VCaP (cell line): ENCODE measurements around the gene FLNA.

Experiments
- H3K27ac ChIP-seq: fragments of 450-650 bp; 2 replicates; pipeline ENCODE4 v1.5.1; 2017
- TF ChIP-seq, protein P1 (sequence below): fragments of 450-650 bp; conservative IDR thresholded peaks from 2 replicates; pipeline ENCODE4 v1.5.1; 2017; ENCODE audit warnings: mild to moderate bottlenecking, moderate library complexity

Gene FLNA

DNA sequence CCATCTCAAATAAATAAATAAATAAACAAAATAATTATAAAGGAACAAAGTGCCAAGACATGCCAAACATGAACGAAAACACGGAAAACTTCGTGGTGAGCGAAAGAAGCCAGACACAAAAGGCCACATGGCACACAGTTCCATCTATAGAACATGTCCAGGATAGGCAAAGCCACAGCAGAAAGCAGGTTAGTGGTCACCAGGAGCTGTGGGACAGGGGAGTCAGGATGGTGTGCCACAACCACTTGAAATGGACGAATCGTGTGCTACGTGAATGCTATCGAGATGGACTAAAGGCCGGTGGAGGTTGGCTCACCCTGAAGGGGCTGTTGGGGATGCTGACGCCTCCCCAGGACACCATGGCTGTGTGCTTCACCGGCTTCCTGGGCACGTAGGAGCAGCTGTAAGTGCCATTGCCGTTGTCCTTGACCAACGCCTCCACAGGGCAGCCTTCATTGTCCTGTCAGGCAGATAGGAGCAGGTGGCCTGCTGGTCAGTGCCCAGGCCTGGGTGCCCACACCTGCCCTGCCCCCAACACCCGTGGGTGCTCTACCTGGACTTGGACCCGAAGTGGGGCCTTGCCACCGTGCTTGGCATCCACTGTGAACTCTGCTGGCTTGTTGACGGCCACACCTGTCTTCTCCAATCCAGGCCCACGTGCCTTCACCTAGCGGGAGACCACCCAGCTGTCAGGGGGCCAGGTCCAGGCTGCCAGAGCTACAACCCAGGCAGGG, 10.6 kb downstream of the FLNA start:
- no peak overlapping the region for H3K27ac ChIP-seq
- TF ChIP-seq, protein P1, sequence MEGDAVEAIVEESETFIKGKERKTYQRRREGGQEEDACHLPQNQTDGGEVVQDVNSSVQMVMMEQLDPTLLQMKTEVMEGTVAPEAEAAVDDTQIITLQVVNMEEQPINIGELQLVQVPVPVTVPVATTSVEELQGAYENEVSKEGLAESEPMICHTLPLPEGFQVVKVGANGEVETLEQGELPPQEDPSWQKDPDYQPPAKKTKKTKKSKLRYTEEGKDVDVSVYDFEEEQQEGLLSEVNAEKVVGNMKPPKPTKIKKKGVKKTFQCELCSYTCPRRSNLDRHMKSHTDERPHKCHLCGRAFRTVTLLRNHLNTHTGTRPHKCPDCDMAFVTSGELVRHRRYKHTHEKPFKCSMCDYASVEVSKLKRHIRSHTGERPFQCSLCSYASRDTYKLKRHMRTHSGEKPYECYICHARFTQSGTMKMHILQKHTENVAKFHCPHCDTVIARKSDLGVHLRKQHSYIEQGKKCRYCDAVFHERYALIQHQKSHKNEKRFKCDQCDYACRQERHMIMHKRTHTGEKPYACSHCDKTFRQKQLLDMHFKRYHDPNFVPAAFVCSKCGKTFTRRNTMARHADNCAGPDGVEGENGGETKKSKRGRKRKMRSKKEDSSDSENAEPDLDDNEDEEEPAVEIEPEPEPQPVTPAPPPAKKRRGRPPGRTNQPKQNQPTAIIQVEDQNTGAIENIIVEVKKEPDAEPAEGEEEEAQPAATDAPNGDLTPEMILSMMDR: no peak

DNA sequence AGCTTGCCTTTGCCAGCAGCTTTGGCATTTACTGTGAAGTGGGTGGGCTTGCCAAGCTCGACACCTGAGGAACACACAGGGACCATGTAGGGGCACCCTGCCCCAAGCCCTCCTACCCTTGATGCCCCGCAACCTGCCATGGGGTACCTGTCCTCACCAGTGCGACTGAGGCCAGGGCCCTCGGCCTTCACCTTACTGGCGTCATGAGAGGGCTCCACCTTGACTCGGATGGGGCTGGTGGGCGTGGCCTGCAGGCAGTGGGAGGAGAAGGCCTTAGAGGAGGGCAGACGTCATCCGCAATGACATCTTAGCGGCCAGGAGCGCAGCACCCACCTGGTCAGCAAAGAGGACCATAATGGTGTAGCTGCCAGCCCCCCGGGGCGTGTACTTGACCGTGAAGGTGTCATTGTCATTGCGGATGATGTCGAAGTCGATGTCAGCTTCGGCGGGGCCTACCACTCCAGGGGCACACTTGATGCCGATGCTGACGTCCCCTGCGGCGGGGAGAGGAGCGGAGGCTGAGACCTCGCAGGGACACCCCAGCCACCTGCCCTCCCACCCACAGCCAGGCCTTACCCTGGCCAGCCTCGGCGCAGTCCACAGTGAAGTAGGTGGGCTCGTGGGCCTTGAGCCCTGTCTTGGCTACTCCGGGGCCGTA, 12.2 kb downstream of the FLNA start:
- TF ChIP-seq, protein P1: no peak
- H3K27ac ChIP-seq: no peak overlapping the region

DNA sequence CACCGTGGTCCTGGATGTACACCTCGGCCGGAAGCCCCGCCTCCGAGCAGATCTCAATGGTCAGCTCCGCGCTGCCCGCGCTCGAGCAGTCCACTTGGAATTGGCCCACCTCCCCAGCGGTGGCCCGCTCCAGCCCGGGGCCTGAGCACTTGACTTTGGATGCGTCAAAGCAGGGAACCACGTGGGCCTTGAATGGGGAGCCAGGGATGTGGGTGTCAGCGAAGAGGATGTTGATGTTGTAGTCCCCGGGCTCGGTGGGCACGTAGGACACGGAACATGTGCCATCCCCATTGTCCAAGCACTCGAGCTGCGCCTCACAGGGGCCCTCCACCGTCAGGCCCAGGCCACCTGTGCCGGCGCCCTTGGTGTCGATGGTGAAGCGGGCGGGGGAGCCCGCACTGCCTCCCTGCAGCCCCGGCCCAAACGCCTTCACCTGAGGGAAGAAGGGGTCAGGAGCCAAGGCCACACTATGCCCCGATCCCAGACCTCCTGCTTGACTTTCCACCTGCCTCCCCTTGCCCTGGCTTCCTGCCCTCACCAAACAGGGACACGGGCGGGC, 14.2 kb downstream of the FLNA start:
- TF ChIP-seq, protein P1: no peak
- no peak overlapping the region for H3K27ac ChIP-seq

DNA sequence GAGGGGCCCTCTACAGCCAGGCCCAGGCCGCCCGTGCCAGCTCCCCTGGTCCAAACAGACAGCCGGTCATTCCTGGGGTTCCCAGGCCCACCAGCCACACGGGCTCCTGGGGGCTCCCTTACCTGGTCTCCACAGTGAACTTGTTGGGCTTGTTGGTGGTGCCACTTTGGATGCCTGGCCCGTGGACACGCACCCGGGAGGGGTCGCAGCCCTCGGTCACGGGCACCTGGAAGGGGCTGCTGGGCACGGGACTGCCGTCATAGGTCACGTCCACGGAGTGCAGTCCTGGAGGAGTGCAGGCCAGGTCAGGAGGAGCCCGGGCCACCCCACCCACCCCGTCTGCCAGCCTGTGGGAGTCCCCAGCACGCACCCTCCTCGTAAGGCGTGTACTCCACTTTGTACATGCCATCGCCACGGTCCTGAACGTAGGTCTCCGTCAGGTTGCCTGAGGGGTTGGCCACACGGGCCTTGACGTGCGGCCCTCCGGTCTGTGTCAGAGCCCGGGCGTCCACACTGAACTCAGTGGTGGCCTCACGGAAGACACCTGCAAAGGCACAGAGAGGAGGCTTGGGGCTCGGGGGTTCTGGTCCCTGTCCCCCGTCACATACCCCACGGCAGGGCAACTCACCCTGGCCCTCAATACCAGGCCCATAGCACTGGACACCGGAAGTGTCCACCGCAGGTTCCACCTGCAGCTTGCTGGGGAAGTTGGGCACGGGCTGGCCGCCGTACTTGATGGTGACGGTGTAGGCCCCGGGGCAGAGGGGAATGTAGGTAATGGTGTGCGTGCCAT, 14.9 kb downstream of the FLNA start:
- TF ChIP-seq, protein P1: no peak
- H3K27ac ChIP-seq: no peak overlapping the region

DNA sequence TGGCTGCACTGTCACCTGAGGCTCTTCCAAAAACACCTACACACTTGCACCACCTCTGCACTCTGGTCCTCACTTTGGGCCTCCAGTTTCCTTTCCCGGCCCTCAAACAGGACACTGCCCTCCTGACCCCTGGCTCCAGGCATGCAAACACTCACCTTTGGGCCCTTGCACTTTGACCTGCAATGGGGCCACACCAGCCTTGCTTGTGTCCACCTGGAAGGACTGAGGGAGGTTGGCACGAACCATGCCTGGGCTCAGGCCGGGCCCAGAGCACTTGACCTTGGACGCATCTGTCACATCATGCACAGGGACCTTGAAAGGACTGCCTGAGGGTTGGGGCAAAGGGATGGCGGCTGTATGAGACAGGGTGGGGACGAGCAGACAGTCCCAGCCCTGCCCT, 15.6 kb downstream of the FLNA start:
- TF ChIP-seq, protein P1: no peak
- H3K27ac ChIP-seq: no peak overlapping the region

DNA sequence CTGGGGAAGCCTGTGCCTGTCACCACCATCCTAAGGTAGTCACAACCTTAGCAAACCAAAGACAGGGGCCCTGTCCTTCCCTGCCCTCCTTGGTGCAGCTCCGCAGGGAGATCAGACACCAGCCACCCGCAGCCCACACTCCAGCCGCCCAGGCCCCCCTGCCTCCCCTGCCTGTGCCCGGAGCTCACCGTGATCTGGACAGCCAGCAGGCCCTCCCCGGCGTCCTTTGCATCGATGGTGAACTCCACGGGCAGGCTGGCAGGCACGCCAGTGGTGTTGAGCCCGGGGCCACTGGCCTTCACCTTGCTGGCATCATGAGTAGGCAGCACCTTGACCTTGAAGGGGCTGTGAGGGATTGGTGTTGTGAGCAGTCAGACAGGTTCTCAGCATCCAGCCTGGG, 16.4 kb downstream of the FLNA start:
- TF ChIP-seq, protein P1: no peak
- no peak overlapping the region for H3K27ac ChIP-seq

DNA sequence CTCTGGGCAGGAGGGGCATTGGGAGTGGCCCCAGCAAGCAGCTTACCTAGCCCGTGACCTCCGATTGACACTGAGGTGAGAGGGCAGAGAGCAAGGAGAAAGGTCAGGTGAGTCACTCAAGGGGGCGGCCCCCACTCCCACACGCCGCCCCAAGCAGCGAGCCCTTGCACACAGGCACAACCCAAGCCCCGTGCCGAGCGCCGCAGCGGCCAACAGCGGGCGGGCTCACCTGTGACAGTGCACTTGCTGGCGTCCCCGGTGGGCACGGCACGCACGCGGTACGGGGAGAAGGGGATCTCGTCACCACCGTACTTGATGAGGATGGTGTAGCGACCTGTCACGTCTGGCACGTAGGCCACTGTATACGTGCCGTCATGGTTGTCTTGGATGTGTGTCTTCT, 17.2 kb downstream of the FLNA start:
- TF ChIP-seq, protein P1: no peak
- H3K27ac ChIP-seq: no peak overlapping the region
